GM04504 (cell line): ENCODE measurements around the gene CDH16.
A peak's percentile ranks its signal among the peaks of the same experiment; 100 is the strongest.
"Not testable (repeated sequence)": the region's sequence is repeated elsewhere in the genome, so short reads cannot be mapped to it uniquely, and the experiment has no call there.

Source experiments
- DNase-seq: peaks from one replicate; pipeline ENCODE4 v3.0.0-alpha.2; 2012; ENCODE audit warnings: low read depth

CDH16 gene

DNA sequence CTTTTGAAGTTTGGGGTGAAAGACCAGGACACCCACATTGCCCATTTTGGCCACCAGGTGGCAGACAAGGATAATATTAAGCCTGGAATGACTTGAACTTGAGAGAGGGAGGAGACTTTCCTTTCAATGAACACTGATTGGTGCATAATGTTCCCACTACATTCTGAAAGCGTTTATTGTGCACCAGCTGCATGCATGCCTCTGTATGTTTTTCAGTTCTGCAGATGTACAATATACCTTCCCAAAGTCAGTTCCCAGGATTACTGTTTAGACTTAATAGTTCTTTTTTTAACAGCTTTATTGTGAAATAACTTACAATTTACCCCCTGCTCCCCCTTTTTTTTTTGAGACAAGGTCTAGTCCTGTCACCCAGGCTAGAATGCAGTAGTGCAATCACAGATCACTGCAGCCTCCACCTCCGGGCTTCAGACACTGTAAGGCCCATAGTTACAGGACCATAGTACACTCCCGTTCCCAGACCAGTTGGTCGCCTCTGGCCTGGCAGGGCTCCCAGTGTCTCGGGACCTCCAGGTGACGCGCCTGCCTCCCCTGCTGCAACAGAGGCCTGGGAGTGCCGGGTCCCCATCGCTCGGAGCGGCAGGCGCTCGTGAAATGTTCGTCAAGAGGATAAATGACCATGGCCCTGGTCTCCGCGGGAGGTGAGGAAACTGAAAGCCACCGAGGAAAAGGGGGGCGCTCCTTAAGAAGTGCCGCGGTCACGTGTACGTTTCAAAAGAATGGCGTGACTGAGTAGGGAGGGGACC lies 28.8 kb upstream of the CDH16 start:
- peak; percentile 65 for DNase-seq

DNA sequence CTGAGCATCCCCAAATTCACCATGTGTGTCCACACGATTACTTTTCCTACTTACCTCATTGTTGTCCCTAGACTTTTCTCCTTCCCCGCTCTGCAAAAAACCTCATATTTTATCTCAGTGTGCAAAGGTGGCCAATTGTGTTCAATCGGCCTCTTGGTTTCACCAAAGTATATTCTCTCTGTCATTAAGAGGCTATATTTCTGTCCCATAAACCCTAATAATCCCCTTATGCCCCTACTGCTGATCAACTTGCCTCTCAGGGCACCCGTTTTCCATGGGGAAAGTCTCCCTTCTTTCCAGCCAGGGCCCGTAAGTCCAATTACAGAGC lies 28.3 kb upstream of the CDH16 start:
- no peak for DNase-seq

DNA sequence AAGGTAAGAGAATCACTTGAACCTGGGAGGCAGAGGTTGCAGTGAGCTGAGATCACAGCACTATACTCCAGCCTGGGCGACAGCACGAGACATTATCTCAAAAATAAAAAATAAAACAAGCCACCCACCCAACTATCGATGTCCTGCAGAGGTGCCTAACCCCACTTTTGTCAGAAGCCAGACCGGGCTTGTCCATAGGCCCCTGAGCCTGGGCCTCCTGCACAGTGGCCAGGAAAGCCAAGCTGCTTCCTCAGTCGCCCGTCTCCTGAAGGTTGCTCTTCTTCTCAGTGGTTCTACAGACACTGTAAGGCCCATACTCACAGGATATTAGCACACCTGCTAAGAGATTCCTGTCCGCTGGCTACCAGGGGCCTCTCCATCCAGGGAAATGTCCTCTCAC lies 27.9 kb upstream of the CDH16 start:
- DNase-seq: no peak

DNA sequence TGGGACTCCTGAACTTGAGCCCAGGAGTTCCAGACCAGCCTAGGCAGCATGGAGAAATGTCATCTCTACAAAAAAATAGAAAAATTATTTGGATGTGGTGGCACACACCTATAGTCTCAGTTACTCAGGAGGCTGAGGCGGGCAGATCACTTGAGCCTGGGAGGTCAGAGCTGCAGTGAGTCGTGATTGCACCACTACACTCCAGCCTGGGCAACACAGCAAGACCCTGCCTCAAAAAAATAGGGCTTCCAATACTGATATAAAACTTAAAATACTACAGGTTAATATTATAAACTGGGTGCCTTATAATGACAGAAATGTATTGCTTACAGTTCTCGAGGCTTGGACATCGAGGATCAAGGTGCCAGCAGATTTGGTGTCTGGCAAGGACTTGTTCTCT lies 27.3 kb upstream of the CDH16 start:
- DNase-seq: no peak

DNA sequence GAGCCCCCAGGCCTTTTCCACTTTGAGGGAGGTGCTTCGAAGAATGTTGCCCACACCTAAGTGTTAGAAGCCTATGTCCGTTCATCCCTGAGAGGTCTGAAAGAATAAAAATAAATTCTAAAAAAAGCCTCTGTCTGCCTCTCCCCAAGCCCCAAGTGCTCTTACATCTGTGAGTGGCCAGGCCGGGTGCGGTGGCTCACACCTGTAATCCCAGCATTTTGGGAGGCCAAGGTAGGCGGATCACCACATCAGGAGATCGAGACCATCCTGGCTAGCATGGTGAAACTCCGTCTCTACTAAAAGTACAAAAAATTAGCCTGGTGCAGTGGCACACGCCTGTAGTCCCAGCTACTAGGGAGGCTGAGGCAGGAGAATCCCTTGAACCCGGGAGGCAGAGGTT lies 26.3 kb upstream of the CDH16 start:
- not testable (repeated sequence) for DNase-seq

DNA sequence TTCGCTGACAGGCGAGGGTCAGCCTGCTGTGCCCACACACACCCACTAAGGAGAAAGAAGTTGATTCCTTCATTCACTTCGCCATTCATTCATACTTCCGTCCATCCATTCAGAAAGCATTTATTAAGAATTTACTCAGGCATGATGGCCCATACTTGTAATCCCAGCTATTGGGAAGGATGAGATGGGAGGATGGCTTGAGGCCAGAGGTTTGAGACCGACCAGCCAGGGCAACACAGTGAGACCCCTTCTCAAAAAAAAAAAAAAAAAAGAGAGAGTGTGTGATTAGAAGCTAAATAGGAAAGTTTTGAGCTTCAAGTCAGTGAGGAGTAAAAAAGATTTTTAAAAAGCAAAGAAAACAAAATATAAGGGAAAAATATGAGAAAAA lies 25.4 kb upstream of the CDH16 start:
- no peak for DNase-seq

DNA sequence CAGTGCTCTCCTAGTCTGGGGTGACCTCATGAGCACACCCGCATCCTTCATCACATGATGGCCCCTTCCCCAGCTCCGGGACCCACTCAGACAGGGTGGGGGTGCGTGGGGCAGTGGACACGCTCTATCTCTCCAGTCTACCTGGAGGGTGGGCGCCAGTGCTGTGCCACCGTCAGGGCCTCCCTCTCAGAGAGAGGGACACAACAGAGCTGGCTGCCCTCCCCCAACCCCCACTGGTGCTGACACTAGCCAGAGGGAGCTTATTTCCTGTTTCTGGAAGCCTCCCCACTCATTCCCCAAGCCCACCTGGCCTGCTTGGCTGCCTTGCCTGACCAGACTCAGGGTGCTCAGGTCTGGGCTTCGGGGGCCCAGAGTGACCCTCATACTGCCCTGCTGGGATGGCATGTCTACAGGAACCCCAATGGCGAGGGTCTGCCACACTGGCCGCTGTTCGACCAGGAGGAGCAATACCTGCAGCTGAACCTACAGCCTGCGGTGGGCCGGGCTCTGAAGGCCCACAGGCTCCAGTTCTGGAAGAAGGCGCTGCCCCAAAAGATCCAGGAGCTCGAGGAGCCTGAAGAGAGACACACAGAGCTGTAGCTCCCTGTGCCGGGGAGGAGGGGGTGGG lies 24.9 kb upstream of the CDH16 start:
- no peak for DNase-seq

DNA sequence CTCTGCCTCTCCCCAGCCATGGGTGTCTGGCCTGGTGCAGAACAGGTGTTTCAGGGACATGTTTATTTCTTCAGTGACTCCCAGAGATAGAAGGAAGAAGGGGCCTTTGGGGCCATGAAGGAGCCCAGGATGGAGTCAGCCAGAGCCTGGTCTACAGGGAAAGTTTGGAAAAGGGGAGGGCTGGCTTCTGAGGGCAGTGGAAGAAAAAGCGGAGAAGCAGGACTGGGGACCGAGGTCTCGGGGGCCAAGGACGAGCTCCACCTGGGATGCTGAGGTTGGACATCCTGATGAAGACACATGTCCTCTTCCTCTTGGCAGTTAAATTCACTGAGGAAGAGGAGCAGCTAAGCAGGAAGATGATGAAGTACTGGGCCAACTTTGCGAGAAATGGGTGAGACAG lies 24.3 kb upstream of the CDH16 start:
- no peak for DNase-seq

DNA sequence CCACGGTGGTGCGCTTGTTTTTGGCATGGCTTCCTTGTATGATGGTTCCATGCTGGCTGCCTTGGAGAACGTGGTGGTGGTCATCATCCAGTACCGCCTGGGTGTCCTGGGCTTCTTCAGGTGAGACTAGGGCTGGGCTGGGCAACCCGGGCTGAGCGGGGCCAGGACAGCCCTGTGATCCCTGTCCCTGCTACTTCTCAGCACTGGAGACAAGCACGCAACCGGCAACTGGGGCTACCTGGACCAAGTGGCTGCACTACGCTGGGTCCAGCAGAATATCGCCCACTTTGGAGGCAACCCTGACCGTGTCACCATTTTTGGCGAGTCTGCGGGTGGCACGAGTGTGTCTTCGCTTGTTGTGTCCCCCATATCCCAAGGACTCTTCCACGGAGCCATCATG lies 21.6 kb upstream of the CDH16 start:
- DNase-seq: no peak

DNA sequence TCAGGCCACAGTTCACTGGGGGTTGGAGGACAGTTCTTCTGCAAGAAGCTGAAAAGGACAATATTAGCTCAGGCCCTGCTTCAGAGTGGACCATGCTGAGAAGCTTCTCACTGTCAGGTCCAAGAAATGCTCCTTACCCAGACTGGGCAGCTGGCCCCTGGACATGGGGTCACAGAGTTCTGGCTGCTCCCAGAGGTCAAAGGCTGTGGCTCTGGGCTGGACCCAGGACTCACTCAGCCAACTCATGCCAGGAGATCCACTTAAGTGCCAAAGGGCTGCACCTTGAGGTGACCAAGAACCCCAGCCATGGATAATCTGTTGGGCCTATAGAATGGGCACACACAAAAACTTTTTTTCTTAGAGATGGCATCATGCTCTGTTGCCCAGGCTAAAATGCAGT lies 20.7 kb upstream of the CDH16 start:
- no peak for DNase-seq

DNA sequence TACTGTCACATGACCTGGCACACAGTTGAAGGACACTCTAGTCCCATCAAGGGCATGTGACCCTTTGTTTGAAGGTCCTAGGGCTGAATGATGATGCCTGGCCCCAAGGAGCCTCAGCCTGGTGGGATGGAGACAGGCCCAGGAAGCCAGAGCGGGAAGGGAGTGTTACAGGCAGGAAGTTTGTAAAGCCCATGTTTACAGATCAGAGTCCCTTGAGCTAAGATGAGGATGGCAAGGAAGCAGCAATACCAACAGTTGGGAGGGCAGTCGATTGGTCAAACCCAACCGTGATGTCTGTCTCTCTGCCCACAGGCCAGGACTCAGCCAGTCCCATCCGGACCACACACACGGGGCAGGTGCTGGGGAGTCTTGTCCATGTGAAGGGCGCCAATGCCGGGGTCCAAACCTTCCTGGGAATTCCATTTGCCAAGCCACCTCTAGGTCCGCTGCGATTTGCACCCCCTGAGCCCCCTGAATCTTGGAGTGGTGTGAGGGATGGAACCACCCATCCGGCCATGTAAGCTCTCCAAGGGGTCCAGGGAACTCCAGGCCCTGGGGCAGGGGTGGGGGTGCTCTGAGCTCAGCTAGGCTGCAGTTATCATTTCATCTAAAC lies 19.1 kb upstream of the CDH16 start:
- no peak for DNase-seq

DNA sequence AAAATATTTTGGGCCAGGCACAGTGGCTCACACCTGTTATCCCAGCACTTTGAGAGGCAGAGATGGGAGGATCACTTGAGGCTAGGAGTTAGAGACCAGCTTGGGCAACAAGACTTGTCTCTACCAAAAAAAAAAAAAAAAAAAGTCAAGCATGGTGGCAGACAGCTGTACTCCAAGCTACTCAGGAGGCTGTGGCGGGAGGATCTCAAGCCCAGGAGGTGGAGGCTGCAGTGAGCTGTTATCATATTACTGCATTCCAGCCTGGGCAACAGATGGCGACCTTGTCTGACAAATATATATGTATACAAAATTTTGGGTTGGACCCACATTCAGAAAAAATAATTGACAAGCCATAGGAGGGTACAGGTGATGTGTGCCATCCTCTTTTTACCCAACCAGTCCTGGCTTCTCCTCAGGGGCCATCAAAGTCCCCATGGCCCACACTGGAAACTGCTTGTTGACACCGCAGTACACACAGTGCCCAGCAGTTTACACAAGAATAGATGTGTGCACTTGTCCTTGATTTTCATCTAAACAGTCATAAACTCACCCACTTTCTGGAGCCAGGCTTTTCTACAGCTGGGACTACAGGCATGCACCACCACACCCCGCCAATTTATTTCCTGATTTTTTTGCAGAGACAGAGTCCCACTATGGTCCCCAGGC lies 18.3 kb upstream of the CDH16 start:
- no peak for DNase-seq

DNA sequence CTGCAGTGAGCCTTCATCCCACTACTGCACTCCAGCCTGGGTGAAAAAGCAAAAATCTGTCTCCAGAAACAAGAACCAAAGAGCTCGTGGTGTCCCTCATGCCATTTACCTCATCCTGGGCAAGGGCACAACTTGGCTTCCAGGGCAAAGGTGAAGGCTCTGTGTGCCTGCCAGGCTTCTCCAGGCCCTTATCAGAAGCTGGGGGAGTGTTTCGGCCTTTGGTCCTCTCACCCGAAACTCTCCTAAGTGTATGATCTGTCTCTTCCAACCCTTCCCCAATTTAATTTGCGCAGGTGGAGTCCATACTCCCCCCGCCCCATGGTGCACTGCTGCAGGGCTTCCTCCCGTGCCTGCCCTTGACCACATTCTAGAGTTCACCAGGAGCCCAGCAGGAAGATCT lies 17.8 kb upstream of the CDH16 start:
- DNase-seq: no peak

DNA sequence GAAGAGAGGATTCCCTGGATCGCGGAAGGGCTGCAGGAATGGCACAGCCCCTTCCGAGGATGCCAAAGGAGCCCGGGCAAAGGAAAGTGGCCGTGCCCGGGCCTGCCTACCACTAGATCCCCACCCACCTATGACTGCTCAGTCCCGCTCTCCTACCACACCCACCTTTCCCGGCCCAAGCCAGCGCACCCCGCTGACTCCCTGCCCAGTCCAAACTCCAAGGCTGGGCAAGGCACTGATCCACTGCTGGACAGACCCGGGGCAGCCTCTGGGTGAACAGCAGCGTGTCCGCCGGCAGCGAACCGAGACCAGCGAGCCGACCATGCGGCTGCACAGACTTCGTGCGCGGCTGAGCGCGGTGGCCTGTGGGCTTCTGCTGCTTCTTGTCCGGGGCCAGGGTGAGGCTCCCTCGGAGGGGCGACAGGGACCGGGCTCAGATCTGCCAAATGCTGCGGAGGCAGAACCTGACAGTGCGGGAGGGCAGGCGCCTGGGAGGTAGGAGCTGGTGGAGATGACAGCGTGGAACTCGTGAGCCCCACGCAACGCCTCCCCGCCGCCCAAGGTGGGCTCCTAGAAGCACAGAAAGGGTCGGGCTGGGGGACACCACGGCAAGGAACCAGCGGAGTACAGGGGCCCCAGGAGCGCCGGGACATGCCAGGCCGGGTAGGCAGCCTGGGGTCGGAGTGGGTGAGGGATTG lies 16.8 kb upstream of the CDH16 start, which contains the start of gene CES2:
TSS of gene CES2 (plus strand) at position 203 of the 698 bp plus-strand sequence. CDS start at position 323, 120 bp downstream.
- DNase-seq: no peak

DNA sequence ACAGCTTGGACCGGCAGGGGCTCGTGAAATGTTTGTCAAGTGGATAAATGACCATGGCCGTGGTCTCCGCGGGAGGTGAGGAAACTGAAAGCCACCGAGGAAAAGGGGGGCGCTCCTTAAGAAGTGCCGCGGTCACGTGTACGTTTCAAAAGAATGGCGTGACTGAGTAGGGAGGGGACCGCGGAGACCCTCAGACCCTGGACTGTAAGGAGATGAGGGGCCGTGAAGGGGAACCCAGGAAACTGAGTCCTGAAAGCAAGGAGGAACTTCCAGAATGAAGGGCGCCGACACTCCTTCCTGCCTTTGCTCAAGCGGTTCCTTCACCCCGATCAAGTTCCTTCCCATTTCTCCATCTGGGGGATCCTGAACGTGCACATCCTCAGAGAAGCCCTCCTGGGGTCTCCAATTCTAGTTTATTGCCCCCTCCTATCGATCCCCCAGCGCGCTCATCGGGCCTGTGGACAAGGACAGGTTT lies 16.2 kb upstream of the CDH16 start:
- not testable (repeated sequence) for DNase-seq

DNA sequence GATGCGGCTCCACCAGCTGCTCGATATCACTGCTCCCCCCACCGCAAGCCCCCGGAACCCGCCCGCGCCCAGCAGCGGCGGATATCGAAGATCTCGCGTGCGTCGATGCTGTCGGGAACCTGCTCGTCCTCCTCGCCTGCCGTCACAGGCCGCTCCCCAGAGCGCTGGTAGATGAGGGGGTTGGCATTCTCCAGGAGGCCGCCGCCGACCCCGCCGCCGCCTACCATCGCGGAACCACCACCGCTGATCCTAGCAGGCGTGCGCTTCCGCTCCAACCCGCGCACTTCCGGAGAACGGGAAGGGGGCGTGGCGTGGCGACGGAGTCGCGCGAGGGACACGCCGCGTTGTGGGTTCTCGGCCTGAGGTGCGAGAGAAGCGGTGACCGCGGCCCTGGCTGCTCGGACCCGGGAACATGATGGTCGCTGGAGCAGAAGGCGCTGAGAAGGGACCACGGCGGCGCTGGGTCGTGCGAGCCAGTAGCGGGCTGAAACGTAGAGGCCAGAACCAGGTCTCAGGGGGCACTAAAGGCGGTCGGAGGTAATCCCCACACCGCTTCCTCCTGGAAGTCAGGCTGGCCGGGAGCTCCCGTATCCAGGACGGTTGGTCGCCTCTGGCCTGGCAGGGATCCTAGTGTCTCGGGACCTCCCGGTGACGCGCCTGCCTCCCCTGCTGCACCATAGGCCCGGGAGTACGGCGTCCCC lies 15.6 kb upstream of the CDH16 start, which contains the start of gene CIAO2B:
TSS of gene CIAO2B (minus strand) at position 265 of the 701 bp plus-strand sequence. CDS start at position 227, 38 bp downstream.
- DNase-seq: peak; percentile 67

DNA sequence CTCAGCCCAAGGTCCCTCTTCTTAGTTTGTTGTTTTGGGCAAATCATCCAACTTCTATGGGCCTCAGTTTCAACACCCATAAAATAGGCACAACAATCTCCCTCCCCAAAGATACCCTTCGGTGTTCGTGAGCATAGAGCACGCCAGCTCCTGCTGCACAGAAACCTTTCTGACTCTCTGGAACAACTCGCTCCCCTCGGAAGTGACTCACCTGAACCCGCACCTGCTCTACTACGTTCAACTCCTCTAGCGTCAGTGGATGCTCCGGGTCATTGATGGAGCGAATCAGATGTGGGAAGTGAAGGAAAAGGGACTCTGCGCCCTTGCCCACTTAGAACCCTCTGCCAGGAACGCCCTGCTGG lies 15.1 kb upstream of the CDH16 start:
- no peak for DNase-seq

DNA sequence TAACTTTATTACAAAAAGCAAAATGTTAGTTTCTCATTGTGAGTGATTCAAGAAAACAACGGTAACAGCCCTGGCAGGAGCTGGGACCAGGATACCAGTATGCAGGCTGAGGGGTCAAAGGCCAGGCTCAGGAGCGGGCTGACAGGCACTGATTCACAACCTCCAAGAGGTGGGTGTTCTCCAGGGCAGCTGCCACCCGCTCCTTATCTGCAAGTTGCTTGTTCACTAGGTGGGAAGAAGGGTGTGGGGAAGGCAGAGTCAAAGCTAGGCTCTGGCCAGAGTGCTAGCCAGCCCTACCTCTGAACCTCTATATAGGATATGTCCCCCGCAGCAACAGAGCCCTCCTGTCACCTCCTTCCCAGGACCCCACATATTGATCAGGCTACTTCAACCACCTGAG lies 13.4 kb upstream of the CDH16 start:
- no peak for DNase-seq

DNA sequence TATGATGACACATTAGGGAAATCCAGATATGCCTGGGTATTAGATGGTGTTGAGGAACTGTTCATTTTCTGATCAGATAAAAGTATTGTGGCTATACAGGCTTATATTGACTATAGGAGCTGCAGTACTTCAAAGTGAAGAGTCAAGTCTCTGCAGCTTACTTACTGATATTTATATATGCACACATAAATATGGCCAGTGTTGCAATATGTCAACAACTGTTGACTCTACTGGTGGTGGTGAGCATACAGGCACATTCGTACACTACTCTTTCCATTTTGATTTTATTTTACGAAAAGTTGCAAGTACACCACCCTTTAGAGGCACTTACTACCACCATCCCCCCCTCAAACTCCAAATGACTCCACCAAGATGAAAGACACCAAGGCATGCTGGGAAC lies 13.0 kb upstream of the CDH16 start:
- no peak for DNase-seq

DNA sequence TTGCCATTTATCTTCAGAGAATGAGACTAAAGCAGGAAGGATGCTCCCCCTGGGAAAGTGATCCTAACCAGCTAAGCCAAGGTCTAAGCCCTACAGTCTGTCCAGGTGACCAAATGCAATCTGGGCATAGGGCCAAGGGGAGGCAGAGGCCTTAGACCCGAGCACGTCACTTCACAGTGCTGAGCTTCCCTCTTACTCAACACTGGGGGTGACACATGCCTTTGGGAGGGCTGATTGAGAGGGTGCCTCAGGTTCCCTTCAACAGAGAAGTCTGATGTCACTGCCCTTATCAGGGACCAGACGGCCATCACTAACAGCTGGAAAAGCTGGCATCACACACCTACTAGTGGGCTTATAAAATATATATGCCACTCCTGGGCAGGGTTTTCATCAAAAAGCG lies 11.5 kb upstream of the CDH16 start:
- DNase-seq: no peak

DNA sequence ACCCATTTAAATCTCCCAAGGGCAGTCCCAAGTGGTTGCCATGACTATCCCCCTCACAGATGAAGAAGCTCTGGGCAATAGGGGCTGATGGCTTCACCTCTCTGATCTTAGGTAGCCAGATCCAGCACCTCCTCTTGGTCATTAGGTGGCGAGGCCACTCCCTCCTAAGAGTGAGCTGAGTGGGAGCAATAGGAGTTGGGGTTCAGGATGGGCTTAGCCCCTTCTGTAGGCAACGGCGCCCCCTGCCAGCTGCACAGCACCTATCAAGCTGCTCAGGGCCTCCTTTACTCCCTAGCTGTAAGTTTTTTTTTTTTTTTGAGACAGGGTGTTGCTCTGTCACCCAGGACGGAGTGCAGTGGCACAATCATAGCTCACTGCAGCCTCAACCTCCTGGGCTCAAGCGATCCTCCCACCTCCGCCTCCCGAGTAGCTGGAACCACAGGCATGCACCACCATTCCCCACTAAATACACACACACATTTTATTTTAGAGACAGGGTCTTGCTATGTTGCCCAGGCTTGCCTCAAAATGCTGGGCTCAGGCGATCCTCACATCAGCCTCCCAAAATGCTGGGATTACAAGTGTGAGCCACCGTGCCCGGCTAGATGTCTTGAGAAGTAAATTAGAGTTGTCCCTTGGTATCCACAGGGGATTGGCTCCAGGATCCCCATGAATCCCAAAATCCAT lies 10.2 kb upstream of the CDH16 start:
- no peak for DNase-seq
